Upper lobe of left lung (tissue), 6 donors: ENCODE data around the gene RNF8. TPM values are rescaled to one million over a fixed set of nuclear protein-coding genes. Genes with fewer than 3 reads are reported as not detected.

Experiments
- ATAC-seq, 2 donors: fragments of 200-7000 bp; cut with Tn5 transposase; one replicate each; pipeline ENCODE4 v1.9.1; 2022; ENCODE audit warnings: mild to moderate bottlenecking in 2 of 2, moderate library complexity in 2 of 2; ENCODE audit not compliant: low FRiP score in 2 of 2
- DNase-seq, 2 donors: peaks; one replicate each; pipeline ENCODE4 v3.0.0-alpha.2; 2019 to 2020
- H3K27ac ChIP-seq, 4 donors: fragments of 200-600 bp; sonication (generic); one replicate each; pipeline ENCODE4 v1.5.1; 2016 to 2019
- H3K27me3 ChIP-seq, 4 donors: fragments of 200-600 bp; sonication (generic); one replicate each; pipeline ENCODE4 v1.5.1; 2017 to 2019
- H3K36me3 ChIP-seq, 4 donors: fragments of 200-600 bp; sonication (generic); one replicate each; pipeline ENCODE4 v1.5.1; 2016 to 2019
- H3K4me1 ChIP-seq, 4 donors: fragments of 200-600 bp; sonication (generic); one replicate each; pipeline ENCODE4 v1.5.1; 2018 to 2019
- H3K4me3 ChIP-seq, 4 donors: fragments of 200-600 bp; sonication (generic); one replicate each; pipeline ENCODE4 v1.5.1; 2017 to 2019; ENCODE audit warnings: mild to moderate bottlenecking in 2 of 4, moderate library complexity in 1 of 4
- H3K9me3 ChIP-seq, 4 donors: fragments of 200-600 bp; sonication (generic); one replicate each; pipeline ENCODE4 v1.5.1; 2018 to 2019
- CTCF ChIP-seq, 6 experiments: fragments of 450-650 bp in 4 of 6; fragments of 200-600 bp in 2 of 6; sonication (generic) in 2 of 6; IDR thresholded peaks; one replicate each; pipeline ENCODE4 v1.5.1; 2016 to 2019; ENCODE audit warnings: antibody characterized with exemption in 6 of 6
- EP300 ChIP-seq, 4 donors: sonication (generic); formaldehyde crosslinking; IDR thresholded peaks; one replicate each; pipeline ENCODE4 v1.5.1; 2017; ENCODE audit warnings: antibody characterized with exemption in 4 of 4, control low read depth in 2 of 4
- POLR2A ChIP-seq, 4 donors: fragments of 450-650 bp; IDR thresholded peaks; one replicate each; pipeline ENCODE4 v1.5.1; 2016 to 2017; ENCODE audit warnings: antibody characterized with exemption in 4 of 4, mild to moderate bottlenecking in 2 of 4
- POLR2AphosphoS5 ChIP-seq, 2 donors: sonication (generic); formaldehyde crosslinking; IDR thresholded peaks; one replicate each; pipeline ENCODE4 v1.5.1; 2017; ENCODE audit warnings: antibody characterized with exemption in 2 of 2
- WGBS, 2 donors: methylation state at CpG; one replicate each; pipeline ENCODE4 v1.1.5; 2017 to 2018; 5-methylcytosine and 5-hydroxymethylcytosine counted together
- total RNA-seq, 6 donors: library from RNA; depleted of rRNA in 4 of 6; stranded (reverse); fragments of >200 nt in 4 of 6; gene quantifications; one replicate each; pipeline versions ENCODE4 v1.1.0 to v1.2.1, GENCODE V29; 2016 to 2021
- donor health status: DM: no; HTN: no; CAD: no; lungs with moderate emphysema.
- donor health status: DM: no; HTN: yes; CAD: no; lungs with severe emphysema.

The RNF8 gene
- total RNA-seq, 6 donors from 2014 or later: 14.7 to 32.3 (median 17.1) TPM

- Histone ChIP-seq H3K4me1 (no peaks in the 10 kb centered on the region), H3K4me3 (no peak overlapping the region), H3K36me3 (peaks cover 18 to 62% (median 53%) of the 10 kb centered on the region in 4 donors), H3K9me3 (no peaks in the 10 kb centered on the region), H3K27me3 (no peaks in the 10 kb centered on the region), H3K27ac (no peak overlapping the region)
- no peak for TF ChIP-seq CTCF (IDR thresholded peaks at IDR 0.05)
- no peak for TF ChIP-seq POLR2AphosphoS5 (IDR thresholded peaks at IDR 0.05)
- no peak for TF ChIP-seq EP300 (IDR thresholded peaks at IDR 0.05)
- TF ChIP-seq POLR2A (IDR thresholded peaks at IDR 0.05): no peak
- DNase-seq (no peak), ATAC-seq (no peak)
- 79 to 90% methylated on average over 13 of the region's 13 CpGs for WGBS, 2 donors
These were observed 39.9 kb upstream of the RNF8 start for GRCh38 chr6:37313723-37314486.

GRCh38 chr6:37314487-37315156, 39.2 kb upstream of the RNF8 start:
- no peaks in the 10 kb centered on the region for H3K4me1 ChIP-seq
- peaks cover 22 to 69% (median 59%) of the 10 kb centered on the region in 4 donors for H3K36me3 ChIP-seq
- no peak overlapping the region for H3K4me3 ChIP-seq
- 45 to 57% methylated on average over 6 of the region's 6 CpGs for WGBS, 2 donors
- ATAC-seq: peak in 1 of 2 donors; percentile 60
- H3K27me3 ChIP-seq: no peaks in the 10 kb centered on the region
- no peaks in the 10 kb centered on the region for H3K9me3 ChIP-seq
- H3K27ac ChIP-seq: no peak overlapping the region
- peak in 1 of 2 donors; percentile 30 for DNase-seq
- TF ChIP-seq CTCF (IDR thresholded peaks at IDR 0.05) (peak in 4 of 6 experiments; percentile 14 to 30 (median 18)), EP300 (IDR thresholded peaks at IDR 0.05) (no peak)

DNA sequence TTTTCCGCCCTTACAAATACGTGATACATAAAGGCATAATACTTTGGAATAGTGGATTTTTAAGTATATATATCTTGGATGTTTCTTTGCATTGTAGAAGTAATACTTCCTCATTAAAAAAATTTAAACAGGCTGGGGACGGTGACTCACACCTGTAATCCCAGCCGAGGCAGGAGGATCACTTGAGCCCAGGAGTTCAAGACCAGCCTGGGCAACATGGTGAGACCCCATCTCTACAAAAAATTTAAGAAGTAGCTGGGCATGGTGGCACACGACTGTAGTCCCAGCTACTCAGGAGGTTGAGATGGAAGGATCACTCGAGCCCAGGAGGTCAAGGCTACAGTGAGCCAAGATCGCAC, 38.6 kb upstream of the RNF8 start:
- H3K36me3 ChIP-seq: peaks cover 22 to 75% (median 62%) of the 10 kb centered on the region in 4 donors
- DNase-seq (no peak), ATAC-seq (no peak)
- H3K4me1 ChIP-seq: no peaks in the 10 kb centered on the region
- TF ChIP-seq CTCF (IDR thresholded peaks at IDR 0.05) (peak in 1 of 6 experiments; percentile 1), EP300 (IDR thresholded peaks at IDR 0.05) (no peak), POLR2A (IDR thresholded peaks at IDR 0.05) (no peak), POLR2AphosphoS5 (IDR thresholded peaks at IDR 0.05) (no peak)
- H3K4me3 ChIP-seq: no peak overlapping the region
- H3K9me3 ChIP-seq: no peaks in the 10 kb centered on the region
- WGBS, 2 donors: 82 to 86% methylated on average over 7 of the region's 7 CpGs
- H3K27ac ChIP-seq: no peak overlapping the region
- H3K27me3 ChIP-seq: no peaks in the 10 kb centered on the region

DNA sequence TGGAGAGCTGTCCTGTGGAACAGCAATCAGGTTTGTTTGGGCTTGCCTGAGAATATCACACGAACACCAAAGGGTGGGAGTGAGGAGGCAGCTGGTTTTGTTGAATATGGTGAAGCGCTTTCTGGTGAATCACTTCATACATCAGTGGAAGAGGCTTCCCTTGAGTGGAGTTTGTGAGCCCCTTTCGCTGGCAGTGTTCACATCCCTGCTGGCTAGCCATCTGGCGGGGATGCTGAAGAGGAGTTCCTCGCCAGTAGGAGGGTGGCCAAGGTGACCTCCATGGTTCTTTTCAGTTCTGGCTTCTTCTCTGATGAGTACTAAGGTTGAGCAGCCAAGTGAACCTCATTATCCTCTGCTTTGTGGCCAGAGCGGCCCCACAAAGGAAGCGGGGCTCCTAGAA, 37.7 kb upstream of the RNF8 start:
- whole genome bisulfite sequencing, 2 donors: 93 to 96% methylated on average over 7 of the region's 7 CpGs
- Histone ChIP-seq H3K9me3 (no peaks in the 10 kb centered on the region), H3K4me1 (no peaks in the 10 kb centered on the region), H3K27ac (no peak overlapping the region), H3K36me3 (peaks cover 22 to 84% (median 68%) of the 10 kb centered on the region in 4 donors), H3K27me3 (no peaks in the 10 kb centered on the region), H3K4me3 (no peak overlapping the region)
- DNase-seq (no peak), ATAC-seq (no peak)
- TF ChIP-seq POLR2A (IDR thresholded peaks at IDR 0.05): no peak
- no peak for TF ChIP-seq POLR2AphosphoS5 (IDR thresholded peaks at IDR 0.05)
- TF ChIP-seq CTCF (IDR thresholded peaks at IDR 0.05): no peak
- no peak for TF ChIP-seq EP300 (IDR thresholded peaks at IDR 0.05)
